CD4-positive, alpha-beta T cell treated with Interleukin-6 for 4 hours (primary cell): Measurements from ENCODE around the gene FBLIM1.

Source experiments
- DNase-seq: peaks from one replicate; pipeline ENCODE4 v3.0.0-alpha.2; 2020; ENCODE audit warnings: mixed read lengths

The FBLIM1 gene

DNA sequence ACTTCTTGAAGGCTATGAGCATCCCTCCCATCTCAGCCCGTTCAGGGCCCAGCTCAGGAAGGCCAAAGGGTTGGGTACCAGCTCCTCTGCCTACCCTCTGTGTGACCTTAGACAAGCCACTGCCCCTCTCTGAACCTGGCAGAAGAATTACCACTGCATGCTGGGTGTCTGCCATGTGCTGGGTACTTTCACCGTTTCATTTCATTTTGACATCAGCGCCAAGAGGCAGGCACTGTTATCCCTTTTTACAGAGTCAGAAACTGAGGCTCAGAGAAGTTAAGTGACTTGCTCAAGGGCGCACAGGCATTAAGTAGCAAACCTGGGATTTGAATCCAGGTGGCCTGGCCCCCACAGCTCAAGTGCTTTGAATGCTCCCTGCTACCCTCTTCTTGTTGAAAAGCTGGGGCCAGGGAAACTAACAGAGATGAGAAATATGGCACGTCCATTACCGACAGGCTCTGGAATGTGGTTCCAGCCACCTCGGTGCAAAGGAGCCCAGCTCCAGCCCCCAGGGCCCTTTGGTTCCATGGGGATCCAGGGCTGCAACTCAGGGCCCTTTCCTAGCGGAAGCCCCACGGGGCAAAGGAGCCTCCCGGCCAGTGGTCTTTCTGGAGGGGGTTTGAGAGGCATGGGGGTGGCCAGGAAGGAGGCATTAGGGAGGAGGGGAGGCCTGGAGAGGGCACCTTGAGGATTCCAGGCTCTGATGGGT lies 9.8 kb upstream of the FBLIM1 start:
- no peak for DNase-seq

DNA sequence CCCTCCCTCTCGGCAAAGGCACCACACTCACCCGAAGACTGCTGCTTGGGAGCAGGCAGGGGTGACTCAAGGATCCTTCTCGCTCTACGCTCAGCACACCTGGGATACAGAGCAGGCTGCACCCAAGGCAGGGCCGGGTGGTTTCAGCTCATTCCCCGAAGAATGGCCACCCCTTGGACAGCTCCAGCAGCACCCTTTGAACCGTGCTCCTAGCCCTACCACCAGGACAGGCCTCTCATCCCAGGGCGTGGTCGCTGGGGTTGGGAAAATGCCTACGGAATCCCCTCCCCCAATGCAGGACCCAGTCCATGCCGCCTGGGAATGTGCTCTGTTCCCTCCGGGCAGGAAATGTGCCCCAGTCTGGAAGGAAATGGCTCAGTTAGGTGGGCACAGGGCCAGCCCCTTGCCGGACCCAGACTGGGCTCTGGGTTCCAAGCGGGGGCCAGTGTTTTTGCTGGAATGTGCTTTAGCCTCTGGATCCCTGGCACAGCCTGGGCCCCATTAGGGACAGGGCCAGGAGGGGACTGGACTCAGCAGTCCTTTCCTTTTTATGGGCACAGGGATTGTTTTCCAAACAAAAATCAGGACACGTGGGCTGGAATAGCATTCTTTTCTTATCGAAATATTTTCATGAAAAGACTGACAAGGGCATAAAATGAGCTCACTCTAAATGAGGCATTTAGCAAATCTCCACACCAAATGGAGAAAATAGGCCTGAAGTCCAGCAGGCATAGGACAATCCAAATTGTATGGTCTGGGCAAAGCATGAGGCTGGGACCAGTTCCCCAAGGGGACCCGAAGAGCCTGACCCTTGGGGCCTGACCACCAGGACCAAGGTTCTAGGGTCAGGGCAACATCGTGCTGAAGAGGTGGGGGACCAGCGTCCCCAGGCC lies 8.9 kb upstream of the FBLIM1 start:
- DNase-seq = no peak

DNA sequence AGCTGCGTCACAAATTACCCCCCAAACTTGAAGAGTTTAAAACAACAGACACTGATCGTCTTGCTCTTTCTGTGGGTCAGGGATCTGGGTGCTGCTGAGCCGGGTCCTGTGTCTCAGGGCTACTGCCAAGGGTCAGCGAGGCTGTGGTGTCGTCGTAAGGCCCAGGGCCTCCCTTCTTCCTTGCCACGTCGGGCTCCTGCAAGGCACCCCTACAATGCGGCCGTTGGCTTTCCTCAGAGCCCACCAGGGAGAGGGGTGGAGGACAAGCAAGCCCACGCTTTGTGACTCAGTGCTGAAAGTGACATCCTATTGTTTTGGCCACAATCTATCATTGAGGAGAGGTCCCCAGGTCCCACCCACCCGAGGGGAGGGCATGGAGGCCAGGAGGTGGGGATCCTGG lies 7.7 kb upstream of the FBLIM1 start:
- no peak for DNase-seq

DNA sequence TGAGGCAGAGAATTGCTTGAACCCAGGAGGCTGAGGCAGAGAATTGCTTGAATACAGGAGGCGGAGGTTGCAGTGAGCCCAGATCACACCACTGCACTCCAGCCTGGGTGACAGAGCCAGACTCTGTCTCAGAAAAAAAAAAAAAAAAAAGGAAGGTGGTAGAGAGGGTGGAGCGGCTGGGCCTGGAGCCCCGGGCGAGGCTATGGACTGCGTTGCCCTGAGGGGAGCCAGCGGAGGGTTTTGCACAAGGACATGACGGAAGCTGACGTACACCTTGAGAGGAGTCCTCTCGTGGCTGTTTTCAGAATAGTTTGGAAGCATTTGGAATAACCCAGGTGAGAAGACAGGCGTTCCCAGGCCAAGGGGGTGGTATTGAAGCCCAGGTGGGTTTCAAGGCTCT lies 6.9 kb upstream of the FBLIM1 start:
- no peak for DNase-seq

DNA sequence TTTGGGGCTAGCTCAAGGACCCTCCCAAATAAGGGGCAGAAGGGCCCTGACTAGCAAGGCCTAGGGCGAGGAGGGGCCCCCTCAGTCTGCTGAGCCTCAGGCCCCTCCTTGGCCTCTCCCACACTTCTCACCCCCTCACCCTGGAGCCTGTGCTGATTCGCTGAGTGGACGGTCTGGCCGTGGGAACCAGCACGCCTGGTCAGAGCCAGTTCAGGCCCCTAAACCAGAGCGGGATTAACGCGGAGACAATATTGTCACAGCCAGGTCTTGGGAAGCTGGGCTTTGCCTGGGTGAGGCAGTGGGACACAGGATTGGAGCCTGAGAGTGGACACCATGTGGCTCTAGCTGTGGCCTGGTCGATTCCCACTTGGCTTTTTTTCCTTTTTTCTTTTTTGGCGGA lies 4.8 kb upstream of the FBLIM1 start:
- no peak for DNase-seq

DNA sequence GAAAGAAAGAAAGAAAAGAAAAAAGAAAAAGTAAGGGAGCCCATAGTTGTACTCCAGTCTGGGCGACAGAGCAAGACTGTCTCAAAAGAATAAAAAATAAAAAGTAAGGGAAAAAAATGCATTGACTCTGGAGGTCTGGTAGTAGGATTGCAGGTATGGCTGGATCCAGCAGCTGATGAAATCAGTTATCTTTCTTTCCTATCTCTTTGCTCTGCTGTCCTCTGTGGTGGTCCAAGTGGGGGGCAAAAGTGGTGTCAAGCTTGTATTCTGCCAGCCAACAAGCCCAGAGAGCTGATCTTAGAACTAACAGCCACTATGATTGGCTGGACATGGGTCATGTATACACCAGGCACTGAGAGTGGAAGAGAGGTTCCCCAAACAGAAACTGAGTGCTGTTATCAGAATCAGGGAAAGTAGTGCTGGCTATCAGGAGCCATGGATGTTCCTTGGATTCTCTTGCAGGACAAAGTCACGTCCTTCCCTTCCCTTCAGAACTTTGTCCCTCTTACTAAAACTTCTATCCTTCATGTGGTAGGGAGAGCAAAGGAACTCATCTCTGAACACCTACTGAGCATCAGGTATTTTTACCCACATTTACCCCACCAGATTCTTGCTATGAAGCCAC lies 3.5 kb upstream of the FBLIM1 start:
- no peak for DNase-seq

DNA sequence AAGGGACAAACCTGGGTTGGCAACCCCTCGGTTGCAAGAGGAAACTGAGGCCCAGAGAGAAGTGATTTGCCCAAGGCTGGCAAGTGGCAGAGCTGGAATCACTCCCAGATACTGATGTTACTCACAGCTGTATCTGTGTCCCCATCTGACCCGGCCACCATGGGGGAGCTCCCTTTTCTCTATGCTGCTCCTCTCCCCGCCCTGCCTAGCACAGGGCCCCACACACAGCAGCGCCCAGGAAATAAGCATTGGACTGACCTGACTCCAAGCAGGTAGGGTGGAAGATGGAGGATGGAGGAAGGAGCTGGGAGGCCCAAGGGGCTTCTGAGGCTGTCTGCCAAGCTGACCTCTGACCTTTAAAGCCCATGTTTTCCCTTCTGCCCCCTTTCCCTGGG lies 3.0 kb upstream of the FBLIM1 start:
- no peak for DNase-seq

DNA sequence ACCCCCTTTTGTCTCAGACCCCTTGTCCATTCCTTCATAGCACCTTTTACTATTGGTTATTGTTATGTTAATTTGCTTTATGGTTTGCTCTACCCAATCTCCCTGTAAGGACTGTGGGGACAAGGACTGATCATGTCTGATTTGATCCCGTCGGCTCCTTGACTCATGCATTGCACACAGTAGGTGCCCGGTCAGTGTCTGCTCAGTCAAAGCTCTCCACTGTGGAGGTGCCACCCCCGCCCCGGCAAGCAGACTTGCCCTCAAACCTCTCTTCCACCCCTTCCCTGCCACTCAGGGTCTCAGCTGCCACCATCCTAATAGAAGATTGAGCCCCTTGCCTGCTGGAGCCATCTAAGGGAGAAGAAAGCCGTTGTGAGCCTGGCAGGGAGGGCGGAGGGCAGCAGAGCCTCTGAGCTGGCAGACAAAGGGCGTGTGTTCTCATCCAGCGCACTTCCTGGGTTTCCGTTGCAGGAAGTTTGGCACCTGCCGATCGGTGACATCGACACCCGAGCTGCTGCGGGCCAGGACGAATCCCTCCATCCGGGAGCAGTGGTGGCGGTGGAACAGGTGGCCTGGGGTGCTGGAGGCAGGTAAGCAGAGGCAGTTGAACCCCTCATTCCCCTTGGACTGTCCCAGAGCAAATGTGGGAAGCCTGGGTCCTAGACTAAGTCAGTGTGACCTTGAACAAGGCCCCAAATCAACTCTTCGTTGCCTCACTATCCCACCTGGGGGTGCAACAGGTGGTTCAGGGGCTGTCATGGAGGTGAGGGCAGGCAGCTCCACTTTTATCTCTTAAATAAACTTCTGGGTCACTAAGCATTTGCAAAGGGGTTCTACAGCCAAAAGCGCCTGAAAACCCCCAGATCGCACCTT lies 2.2 kb upstream of the FBLIM1 start:
- DNase-seq = peak; percentile 37

DNA sequence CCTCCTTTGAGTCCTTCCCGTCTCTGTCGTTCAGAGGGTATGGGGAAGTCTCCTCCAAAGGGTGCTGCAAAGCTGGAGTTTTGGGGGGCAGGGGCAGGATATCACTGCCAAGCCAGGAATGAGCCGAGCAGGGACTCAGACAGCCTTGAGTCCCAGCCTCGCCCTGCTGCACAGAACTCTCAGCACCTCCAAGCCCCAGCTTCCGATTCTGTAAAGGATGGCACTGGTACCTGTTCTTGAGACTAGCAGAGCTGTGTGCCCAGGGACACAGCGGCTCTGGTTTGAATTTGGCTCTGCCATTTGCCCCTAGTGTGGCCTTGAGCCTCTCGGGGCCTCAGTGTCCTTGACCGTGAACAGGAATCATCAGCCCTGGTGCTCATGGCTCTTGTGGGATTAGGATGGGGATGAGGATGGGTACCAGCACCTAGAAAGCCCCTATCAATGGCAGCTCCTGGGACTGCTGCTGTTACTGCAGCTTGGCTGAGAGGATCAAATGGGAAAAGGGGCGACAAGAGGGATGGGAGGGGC lies 1.5 kb upstream of the FBLIM1 start:
- DNase-seq = no peak

DNA sequence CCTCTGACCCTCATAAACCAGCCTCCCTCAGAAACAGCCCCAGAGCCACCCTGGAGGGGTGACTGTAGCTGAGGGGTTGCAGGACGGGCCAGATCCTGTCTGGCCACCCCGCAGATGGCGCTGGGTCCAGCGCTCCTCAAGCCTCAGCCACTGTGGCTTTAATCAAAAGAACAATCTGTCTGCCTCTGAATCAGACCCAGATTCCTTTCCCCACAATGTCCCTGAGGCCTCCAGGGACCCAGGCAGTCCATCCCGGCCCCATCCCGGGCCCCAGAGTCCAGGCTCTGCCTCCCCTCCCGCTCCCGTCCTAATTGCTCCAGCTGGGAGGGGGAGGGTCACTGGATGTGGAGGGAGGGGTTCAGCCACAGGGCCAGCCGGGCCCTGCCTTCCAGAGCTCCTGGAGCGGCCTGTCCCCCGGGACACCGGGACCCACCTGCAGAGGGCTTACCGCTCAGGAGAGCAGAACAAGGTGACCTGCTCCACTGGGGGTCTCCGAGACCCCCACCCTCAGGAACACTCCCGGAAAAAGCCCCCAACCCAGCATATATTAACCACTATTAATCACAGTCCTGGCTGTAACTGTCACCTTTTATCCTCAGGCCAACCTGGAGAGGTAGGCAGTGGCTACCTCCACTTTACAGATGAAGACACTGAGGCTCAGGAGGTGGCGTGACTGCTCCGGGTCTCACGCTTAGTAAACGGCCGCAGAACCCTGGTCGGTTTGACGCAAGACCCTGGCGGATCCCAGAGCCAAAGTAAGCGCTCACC lies 836 bp upstream of the FBLIM1 start:
- no peak for DNase-seq

DNA sequence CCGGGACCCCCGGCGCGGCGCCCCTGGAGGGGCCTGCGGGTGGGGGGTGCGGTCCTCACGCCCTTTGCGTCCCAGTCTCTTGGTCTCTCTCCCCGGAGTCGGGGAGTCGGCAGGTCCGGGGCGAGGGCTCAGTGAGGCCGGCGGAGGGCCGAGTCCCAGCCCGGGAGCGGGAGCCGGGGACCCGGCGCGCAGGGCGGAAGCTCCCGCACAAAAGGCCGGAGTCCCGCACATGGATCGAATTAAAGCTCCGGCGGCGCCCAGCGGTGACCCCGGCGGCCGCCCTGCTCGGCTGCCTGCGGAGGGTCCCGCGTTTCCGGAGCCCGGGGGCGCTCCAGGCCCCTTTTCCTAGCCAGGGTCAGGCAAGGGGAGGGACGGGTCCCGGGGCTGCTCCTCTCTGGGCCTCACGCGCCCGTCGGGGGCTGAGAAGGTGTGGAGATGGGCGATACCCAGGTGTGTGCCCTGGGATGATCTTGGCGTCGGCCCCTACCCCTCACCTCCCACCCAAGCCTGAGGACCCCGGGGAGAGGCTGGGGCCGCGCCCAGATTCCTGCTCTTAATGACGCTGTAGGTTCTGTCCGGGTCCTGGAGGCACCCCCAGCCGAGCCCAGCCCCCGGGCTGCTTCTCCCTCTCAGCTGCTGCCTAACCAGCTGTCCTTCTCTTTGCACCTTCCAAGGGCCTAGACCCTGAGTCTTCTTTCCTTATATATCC lies 512 bp downstream of the FBLIM1 start:
- DNase-seq = no peak

DNA sequence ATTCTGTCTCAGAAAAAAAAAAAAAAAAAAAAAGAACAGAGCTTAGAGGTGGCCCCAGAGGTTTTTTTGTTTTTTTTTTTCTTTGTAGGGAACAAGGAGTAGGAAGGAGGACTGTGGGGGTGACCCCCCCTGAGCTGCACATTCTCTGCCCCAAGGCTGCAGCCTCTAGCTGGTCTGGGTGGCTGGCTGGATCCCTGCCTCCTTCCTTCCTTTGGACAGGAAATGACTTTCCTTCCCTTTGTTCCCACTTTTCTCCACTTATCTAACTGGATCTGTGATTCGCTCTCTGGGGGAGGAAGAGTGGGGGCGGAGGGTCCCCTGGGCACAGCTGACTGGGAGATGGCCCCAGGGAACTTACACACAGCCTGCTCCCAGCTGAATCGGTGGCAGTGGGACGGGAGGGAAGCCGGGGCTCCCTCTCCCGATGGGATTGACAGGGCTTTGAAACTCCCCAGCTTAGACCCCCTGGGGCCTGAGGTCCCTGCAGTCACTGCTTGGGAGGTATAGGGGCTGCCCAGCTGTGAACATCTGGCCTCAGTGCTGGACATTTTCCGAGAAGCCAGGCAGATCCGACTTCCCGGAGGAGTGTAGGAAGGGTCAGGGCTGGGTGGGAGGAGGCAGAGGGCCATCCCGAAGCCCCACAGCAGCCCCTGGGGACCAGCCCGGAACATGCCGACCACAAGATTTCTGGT lies 2.1 kb downstream of the FBLIM1 start:
- DNase-seq = no peak

DNA sequence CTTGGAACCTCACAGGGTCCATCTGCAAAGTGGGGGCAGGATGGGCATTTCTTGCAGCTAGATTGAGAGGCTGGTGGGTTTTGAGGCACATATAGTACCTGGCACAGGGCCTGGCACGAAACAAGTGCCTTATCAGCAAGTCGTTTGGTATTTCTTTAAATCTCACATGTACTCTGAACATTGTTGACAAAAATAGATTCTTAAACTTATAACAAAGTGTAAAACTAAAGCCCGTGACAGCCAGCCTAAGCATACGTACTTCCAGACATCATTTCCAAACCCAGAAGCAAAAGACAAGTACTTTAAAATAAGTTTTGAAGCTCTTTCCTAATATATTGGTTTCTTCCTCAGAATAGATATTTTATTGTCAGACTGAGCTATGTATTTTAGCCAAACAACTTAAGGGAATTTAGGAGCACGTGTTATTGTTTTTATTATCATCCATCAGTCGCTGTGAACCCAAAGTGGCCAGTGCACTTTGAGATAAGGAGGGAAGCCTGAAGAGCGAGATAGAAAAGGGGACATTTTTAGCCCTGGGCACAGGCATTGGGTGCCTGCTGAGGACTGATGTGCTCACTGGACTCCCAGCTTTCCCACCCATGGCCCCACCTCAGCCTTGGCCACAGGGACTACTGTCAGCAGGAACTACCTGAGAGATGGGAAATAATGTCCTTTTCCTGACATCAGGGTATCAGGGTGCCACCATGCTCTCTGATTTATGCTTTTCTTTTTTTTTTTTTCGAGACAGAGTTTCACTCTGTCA lies 3.0 kb downstream of the FBLIM1 start:
- DNase-seq = no peak

DNA sequence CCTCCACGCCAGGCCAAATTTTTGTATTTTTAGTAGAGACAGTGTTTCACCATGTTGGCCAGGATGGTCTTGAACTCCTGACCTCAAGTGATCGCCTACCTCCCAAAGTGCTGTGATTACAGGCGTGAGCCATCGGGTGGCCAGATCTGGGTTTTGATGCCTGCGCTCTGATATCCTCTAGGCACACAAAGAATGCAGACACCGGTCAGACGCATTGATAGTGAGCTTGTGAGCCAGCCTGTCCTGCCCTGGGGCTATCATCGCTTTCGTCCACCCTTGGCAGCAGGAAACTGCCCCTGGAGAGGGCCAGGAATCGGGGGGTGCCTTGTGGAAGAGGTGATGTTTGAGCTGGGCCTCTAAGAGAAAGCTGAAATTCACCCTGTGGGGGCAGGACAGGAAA lies 4.0 kb downstream of the FBLIM1 start:
- no peak for DNase-seq

DNA sequence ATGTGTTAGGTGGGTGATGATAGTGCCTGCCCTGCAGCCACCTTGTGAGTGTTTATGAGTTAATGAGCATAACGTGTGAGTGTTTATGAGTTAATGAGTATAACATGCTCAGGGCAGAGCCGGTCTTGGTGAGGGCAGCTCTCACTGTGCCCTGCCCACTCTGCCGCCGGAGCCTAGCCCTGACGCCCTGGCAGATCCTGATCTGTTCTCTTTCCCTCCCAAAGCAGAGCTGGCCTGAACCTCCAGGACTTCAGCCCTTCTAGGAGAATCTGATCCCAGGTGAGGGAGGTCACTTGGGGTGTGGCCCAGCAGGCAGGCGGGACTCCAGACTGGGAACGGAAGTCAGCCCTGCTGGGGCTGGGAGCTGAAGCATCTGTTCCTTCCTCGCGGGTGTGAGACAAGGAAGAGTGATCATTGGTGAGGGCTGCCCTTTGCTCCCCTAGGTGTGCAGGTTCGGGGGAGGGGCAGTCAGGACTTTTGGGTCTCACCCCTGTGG lies 5.7 kb downstream of the FBLIM1 start:
- no peak for DNase-seq

DNA sequence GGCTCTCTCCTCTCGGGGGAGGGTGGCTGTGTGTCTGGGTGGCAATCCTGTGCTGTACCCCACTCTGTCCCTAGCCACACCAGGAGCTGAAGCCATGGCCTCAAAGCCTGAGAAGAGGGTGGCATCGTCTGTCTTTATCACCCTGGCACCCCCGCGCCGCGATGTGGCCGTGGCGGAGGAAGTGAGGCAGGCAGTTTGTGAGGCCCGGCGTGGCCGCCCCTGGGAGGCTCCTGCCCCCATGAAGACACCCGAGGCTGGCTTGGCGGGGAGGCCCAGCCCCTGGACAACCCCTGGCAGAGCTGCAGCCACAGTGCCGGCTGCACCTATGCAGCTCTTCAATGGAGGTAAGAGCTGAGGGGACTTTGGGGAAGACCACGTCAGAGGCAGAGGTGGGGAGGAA lies 6.3 kb downstream of the FBLIM1 start:
- DNase-seq = no peak

DNA sequence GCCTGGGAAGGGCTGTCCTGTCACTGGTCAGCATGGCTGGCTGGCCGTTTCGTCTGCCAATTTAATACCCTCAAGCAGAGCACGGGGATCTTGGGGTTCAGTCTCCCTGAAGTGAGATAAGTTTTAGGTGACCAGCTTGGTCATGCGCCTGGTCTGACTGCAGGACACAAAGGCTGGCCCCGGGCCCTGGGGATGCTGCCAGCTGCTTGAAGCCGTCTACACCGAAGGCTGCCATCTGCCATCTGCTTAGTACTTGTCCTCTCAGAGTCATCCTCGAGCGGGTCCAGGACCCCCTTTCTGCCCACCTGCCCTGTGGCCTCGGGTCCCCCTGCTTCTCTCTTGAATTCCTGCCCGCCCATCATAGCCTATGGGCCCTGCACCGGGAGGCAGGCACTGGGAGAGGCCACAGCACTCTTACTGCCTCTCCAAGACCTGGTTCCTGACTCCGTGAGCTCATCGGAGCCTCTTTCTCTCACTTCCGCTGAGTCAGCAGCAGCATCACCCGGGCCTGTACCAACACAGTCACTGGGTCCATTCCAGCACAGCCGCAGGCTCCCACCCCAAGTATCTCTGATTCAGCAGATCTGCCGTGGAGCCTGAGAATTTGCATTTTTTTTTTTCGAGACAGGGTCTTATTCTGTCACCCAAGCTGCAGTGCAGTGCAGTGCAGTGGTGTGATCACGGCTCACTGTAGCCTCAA lies 7.0 kb downstream of the FBLIM1 start:
- no peak for DNase-seq

DNA sequence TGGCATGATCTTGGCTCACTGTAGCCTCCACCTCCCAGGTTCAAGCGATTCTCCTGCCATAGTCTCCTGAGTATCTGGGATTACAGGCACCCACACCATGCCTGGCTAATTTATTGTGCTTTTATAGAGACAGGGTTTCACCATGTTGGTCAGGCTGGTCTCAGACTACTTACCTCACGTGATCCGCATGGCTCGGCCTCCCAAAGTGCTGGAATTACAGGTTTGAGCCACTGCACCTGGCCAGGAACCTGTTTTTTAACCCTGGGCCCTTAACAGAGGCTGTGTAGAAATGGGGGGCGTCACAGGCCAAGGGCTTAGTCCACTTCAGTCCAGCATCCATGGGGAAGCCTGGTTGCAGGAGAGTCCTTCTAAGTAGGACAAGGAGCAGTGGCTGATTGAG lies 9.3 kb downstream of the FBLIM1 start:
- no peak for DNase-seq

DNA sequence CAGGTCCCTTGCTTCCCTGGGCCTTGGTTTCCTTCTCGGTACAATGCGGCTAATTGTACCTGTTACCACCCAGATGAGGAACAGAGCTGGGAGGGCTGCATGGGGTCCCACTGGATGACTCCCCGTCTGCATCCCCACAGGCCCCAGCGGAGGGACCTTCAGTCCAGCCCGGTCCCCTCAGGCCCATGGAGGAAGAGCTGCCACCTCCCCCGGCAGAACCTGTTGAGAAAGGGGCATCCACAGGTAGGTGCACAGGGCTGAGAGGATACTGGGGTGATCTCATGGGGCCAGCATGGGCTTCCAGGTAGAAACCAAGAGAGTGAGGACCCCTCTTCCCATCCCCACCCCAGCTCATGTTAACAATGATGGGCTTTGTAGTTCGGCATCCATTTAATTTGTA lies 9.8 kb downstream of the FBLIM1 start:
- DNase-seq = no peak
